Mucosa of stomach (tissue), 1 donor: Measurements from ENCODE around the gene ITSN1.

Source experiments
- H3K27me3 ChIP-seq: one replicate; pipeline ENCODE4 v1.7.0; 2013; ENCODE audit warnings: mild to moderate bottlenecking, low read length; ENCODE audit not compliant: control insufficient read depth, insufficient read depth
- H3K36me3 ChIP-seq: one replicate; pipeline ENCODE4 v1.7.0; 2013; ENCODE audit warnings: low read length; ENCODE audit not compliant: control insufficient read depth, insufficient read depth
- H3K4me1 ChIP-seq: one replicate; pipeline ENCODE4 v1.7.0; 2013; ENCODE audit warnings: mild to moderate bottlenecking, low read length; ENCODE audit not compliant: control insufficient read depth, insufficient read depth
- H3K4me3 ChIP-seq: one replicate; pipeline ENCODE4 v1.7.0; 2013; ENCODE audit warnings: low read length
- H3K9ac ChIP-seq: one replicate; pipeline ENCODE4 v1.7.0; 2013; ENCODE audit warnings: mild to moderate bottlenecking, low read length, moderate library complexity
- H3K9me3 ChIP-seq: one replicate; pipeline ENCODE4 v1.7.0; 2013; ENCODE audit warnings: mild to moderate bottlenecking, low read length, moderate library complexity; ENCODE audit not compliant: control insufficient read depth
- donor health status: Pancreatic carcinoma.

The ITSN1 gene

DNA sequence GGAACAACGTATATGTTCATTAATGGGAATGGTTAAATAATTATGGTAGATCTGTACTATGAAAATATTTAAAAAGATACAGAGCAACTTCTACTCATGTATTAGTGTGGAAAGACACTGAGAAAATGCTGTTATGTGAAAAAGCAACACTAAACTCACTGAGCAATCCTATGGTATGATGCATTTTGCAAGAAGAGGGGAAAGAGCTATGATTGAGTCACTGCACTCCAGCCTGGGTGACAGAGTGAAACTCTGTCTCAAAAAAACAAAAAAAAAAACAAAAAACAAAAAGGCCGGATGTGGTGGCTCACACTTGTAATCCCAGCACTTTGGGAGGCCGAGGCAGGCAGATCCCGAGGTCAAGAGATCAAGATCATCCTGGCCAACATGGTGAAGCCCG, 228.9 kb downstream of the ITSN1 start:
- H3K9ac ChIP-seq = no peak overlapping the region
- no peaks in the 10 kb centered on the region for H3K4me1 ChIP-seq
- no peak overlapping the region for H3K4me3 ChIP-seq
- H3K9me3 ChIP-seq = no peaks in the 10 kb centered on the region
- no peaks in the 10 kb centered on the region for H3K27me3 ChIP-seq
- H3K36me3 ChIP-seq = no peaks in the 10 kb centered on the region

DNA sequence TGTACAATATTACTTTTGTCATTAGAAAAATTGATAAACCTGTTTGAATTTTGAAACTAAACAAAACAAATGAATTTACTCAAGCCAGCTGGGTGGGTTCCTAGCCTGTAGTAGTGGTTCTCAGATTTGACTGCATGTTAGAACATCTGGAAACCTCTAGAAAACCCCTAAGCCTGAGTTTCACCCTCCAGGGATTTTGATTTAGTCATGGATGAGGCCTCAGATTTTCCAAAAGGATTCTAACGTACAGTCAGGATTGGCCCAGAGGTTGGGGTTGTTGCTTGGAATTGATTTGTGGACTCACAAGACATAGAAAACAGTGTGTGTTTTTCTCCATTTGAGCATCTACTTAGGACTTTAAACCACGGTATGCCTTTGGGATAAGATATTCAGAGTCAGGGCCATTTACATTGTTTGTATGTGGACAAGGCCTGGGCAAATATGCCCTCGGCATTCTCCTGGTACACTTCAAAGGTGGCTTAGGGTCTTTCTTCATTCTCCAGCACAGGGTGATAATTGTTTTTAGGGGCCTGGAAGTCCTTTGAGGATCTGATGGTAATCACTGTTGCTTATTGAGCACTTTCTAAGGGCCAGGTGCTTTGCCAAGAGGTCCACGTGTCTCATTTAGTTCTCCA, 230.7 kb downstream of the ITSN1 start:
- Histone ChIP-seq H3K4me3 (no peak overlapping the region), H3K27me3 (no peaks in the 10 kb centered on the region), H3K9ac (no peak overlapping the region), H3K4me1 (no peaks in the 10 kb centered on the region), H3K9me3 (no peaks in the 10 kb centered on the region), H3K36me3 (no peaks in the 10 kb centered on the region)

DNA sequence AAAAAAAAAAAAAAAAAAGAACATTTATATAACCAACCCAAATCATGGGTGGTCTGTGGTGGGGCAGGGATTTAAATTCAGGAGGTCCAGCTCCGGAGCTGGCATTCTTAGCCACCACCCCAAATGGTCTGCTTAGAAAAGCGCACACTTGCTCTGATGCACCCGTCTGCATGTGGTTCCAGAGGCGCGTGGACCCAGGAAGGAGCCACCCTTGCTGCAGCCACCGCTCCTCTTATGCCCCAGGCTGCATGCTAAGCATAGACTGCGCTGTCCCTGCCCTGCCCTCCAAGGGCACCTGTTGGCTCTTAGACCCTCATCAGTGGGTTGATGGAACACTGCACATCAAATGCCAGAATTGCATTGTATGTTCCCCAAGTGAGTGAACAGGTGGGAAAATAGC, 231.9 kb downstream of the ITSN1 start:
- no peaks in the 10 kb centered on the region for H3K36me3 ChIP-seq
- H3K4me1 ChIP-seq = no peaks in the 10 kb centered on the region
- no peak overlapping the region for H3K9ac ChIP-seq

DNA sequence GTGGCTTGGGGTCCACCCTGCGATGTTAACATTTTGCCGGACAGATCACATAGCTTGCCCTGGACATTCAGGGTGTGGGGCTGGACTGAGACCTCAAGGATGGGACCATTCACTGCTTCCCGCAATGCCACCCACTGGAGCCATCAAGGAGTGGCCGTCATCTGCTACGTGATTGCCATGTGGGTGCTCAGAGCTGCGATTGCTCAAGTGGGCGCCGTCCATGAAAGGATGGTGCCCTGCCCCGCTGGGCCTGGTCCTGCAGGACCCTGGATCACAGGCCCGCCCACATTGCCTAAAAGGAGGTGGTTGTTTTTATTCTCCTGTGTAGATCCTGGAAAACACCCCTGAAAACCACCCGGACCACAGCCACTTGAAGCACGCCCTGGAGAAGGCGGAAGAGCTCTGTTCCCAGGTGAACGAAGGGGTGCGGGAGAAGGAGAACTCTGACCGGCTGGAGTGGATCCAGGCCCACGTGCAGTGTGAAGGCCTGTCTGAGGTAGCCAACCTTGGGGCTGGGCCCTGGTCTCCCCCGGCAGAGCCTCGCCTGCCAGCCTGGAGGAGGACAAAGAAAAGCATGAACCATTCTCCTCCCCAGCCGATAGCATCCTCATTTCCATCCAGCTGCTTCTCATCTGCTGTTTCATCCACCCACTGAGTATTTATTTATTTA, 232.9 kb downstream of the ITSN1 start:
- H3K9me3 ChIP-seq = no peaks in the 10 kb centered on the region
- H3K9ac ChIP-seq = no peak overlapping the region
- no peaks in the 10 kb centered on the region for H3K36me3 ChIP-seq
- no peaks in the 10 kb centered on the region for H3K27me3 ChIP-seq
- no peaks in the 10 kb centered on the region for H3K4me1 ChIP-seq
- H3K4me3 ChIP-seq = no peak overlapping the region

More for the DNA sequence above, 231.9 kb downstream of the ITSN1 start:
- Histone ChIP-seq H3K27me3 (no peaks in the 10 kb centered on the region), H3K4me3 (no peak overlapping the region), H3K9me3 (no peaks in the 10 kb centered on the region)

DNA sequence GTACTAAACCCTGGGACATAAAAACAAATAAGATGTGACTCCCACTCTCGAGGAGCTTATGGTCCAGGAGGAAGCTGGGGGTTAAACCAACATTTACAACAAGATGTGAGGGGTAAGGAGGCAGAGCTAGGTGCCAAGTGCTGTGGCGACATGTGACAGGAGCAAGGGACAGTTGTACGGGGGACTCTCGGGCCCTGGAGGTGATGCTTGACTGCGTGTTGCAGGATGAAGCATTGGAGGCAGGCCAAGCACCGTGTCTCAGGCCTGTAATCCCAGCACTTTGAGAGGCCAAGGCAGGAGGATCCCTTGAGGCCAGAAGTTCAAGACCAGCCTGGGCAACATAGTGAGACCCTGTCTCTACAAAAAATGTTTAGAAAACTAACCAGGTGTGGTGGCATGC, 236.5 kb downstream of the ITSN1 start:
- Histone ChIP-seq H3K4me3 (no peak overlapping the region), H3K4me1 (no peaks in the 10 kb centered on the region)

DNA sequence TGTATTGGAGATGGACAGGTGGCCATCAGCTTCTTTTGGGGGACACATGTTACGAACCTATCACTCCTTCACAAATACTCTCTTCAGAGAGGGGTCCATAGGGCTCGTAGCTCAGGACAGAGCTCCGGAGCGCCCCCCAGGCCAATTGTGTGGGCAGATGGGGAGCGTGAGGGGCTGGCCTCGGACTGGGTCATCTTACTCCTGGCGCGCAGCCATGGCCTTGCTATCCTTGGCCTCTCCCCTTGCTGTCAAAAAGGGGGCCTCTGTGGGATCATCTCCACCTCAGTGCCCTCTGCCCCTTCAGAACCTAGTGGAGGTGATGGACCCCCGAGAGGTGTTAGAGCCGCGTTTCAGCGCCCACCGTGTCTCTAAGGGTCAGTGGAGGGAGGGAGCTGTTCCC, 238.3 kb downstream of the ITSN1 start:
- Histone ChIP-seq H3K4me1 (no peaks in the 10 kb centered on the region), H3K4me3 (no peak overlapping the region), H3K9me3 (no peaks in the 10 kb centered on the region), H3K27me3 (no peaks in the 10 kb centered on the region), H3K36me3 (no peaks in the 10 kb centered on the region), H3K9ac (no peak overlapping the region)

More for the DNA sequence above, 236.5 kb downstream of the ITSN1 start:
- Histone ChIP-seq H3K9me3 (no peaks in the 10 kb centered on the region), H3K9ac (no peak overlapping the region), H3K36me3 (no peaks in the 10 kb centered on the region), H3K27me3 (no peaks in the 10 kb centered on the region)

DNA sequence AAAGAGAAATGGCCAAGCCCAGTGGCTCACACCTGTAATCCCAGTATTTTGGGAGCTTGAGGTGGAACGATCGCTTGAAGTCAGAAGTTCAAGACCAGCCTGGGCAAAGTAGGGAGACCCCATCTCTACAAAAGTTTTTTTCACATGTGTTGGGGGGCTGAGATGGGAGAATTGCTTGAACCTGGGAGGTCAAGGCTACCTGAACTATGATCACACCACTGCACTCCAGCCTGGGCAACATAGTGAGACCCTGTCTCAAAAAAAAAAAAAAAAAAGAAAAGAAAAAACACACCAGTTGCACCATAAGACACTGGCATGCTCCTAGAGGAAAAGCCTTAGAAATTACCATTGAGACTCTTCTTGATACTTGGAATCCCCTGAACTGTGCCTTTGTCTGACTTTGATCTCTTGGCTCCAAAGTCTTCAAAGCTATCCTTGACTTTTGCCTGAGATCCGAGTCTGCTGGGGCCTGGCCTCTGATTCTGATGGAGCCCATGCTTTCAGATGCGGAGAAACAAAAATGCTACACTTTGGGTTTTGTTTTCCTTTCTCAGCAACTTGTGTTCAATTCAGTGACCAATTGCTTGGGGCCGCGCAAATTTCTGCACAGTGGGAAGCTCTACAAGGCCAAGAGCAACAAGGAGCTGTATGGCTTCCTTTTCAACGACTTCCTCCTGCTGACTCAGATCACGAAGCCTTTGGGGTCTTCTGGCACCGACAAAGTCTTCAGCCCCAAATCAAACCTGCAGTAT, 239.6 kb downstream of the ITSN1 start:
- H3K4me3 ChIP-seq = no peak overlapping the region
- H3K27me3 ChIP-seq = no peaks in the 10 kb centered on the region
- H3K9me3 ChIP-seq = no peaks in the 10 kb centered on the region
- no peak overlapping the region for H3K9ac ChIP-seq
- no peaks in the 10 kb centered on the region for H3K4me1 ChIP-seq
- no peaks in the 10 kb centered on the region for H3K36me3 ChIP-seq

DNA sequence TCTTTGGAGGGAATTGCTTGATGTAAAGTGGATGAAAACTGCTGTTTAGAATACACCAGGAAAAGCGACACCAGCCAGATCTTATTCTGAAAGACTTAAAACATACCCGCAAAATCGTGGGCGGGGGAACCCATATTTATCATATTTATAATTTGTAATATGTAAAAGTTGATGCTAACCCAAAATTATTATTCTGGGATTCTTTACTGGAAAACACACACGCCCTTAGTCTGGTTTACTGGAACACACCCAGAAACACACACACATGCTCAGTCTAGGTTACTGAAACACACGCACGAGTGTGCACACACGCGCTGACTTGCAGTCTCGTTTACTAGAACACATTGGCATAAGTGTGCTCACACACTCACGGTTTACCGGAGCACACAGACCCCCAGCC, 240.8 kb downstream of the ITSN1 start:
- Histone ChIP-seq H3K4me3 (no peak overlapping the region), H3K4me1 (no peaks in the 10 kb centered on the region), H3K9ac (no peak overlapping the region), H3K9me3 (no peaks in the 10 kb centered on the region), H3K27me3 (no peaks in the 10 kb centered on the region), H3K36me3 (no peaks in the 10 kb centered on the region)

DNA sequence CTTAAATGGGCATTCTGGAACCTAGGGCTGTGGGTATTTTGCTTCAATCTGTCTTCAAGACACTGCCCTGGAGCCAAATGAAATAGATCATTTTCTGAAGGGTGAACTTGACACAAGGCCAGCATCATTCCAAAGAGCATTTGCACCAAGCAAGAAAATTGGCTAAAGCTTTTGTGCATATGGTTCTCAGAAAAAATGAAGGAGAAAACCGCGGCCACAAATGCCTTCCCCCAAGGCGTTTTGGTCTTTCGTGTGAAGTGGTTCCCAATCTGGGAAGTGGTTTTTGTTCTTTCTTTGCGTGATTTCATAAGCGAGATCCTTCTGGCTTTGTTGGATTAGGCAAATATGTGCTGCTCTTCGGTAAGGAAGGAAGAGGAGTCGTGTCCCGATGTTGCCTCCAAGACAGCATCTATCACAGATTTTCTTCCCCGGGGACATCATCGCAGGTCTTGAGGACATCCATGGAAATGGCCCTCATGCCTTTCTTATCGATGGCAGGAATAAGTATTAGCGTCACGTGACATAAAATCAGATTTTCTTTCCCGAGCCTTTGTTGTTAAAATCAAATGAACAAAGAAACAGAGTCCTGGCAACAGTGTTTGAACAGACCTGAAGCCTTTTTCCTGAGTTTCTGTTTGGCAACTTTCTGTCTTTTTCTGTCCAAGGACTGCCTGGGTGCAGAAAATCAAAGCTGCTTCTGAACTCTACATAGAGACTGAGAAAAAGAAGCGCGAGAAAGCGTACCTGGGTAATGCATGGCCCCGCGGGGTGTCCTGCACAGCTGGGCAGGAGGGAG, 242.3 kb downstream of the ITSN1 start:
- Histone ChIP-seq H3K4me1 (no peaks in the 10 kb centered on the region), H3K9me3 (no peaks in the 10 kb centered on the region), H3K27me3 (no peaks in the 10 kb centered on the region), H3K9ac (no peak overlapping the region), H3K4me3 (no peak overlapping the region), H3K36me3 (no peaks in the 10 kb centered on the region)

DNA sequence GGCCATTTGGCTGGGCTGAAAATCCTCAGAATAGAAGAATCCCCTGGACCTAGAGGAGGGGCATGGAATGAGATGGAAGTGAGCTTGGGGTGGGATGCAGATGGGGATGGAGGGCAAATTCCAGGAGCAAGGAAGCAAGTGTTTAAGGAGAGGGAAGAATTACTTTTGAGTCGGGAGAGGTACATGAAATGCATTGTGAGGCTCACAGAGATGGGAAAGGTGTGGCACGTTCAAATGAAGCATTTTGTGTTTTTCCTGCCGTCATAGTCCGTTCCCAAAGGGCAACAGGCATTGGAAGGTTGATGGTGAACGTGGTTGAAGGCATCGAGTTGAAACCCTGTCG, 242.8 kb downstream of the ITSN1 start:
- no peak overlapping the region for H3K4me3 ChIP-seq
- H3K4me1 ChIP-seq = no peaks in the 10 kb centered on the region
- H3K9me3 ChIP-seq = no peaks in the 10 kb centered on the region
- H3K27me3 ChIP-seq = no peaks in the 10 kb centered on the region
- no peak overlapping the region for H3K9ac ChIP-seq
- no peaks in the 10 kb centered on the region for H3K36me3 ChIP-seq

DNA sequence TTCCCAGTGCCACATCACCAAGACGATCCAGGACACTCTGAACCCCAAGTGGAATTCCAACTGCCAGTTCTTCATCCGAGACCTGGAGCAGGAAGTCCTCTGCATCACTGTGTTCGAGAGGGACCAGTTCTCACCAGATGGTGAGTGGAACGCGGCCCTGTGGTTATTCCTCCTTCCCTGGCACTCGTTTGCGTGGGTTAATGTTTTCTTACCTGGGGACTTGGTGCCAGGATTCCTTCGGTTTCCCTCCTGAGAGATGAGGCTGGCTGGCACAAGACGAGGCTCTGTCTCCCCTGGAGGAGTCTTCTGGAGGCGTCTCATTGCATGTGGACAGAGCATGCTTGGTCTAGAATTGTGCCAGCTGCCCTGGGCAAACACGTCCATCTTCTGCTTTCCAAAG, 244.0 kb downstream of the ITSN1 start:
- no peak overlapping the region for H3K4me3 ChIP-seq
- H3K27me3 ChIP-seq = no peaks in the 10 kb centered on the region
- no peaks in the 10 kb centered on the region for H3K4me1 ChIP-seq
- H3K36me3 ChIP-seq = no peaks in the 10 kb centered on the region
- H3K9ac ChIP-seq = no peak overlapping the region
- H3K9me3 ChIP-seq = no peaks in the 10 kb centered on the region

DNA sequence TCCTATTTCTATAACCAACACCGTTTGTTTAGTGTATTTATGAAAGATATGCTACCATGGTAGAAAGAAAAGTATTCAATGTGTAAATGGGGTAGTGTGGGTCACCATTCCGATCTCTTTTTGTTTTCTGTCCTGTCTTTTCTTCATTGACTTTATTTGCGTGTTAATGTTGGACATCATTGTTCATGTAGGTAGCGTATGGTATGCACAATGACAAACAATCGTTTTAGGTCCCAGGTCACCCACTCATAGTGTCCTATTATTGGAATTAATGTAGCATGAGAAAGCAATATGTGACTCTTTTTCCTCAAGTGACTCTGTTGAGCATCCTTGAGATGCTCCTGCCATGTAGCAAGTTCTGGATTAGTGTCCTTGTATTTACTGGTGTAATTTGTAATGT, 247.9 kb downstream of the ITSN1 start:
- Histone ChIP-seq H3K36me3 (no peaks in the 10 kb centered on the region), H3K9ac (no peak overlapping the region), H3K27me3 (no peaks in the 10 kb centered on the region), H3K4me3 (no peak overlapping the region), H3K4me1 (peaks cover 6% of the 10 kb centered on the region), H3K9me3 (no peaks in the 10 kb centered on the region)
